ENCODE results near the gene MST1.
A peak's percentile ranks its signal among the peaks of the same experiment; 100 is the strongest.

MST1 gene

DNA sequence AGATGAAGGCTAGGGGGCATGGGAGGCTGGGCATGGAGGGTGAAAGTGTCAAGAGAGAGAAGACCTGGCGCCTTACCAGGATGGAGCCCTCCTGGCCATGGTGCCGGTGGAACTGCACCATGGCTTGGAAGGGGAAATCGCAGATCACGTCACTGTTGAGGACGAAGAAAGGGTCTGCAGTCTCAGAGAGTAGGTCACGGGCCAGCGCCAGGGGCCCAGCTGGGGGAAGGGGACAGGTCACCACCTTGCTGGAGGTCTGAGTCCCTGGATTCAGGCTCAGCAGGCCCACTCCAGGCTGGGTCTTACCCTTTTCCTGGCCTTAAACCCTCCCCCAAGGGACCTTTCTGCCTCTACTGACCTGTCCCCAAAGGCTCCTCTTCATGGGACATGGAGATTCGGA is 33.6 kb upstream of the MST1 start:
- DNase-seq (ENCODE audit: low spot score): peak; percentile 18
- no peak for TF ChIP-seq CTCF (IDR thresholded peaks at IDR 0.05; ENCODE audit: extremely low read depth, missing control alignments)

GRCh38 chr3:49721896-49722781 is 32.9 kb upstream of the MST1 start:
- peak; percentile 6 for DNase-seq (ENCODE audit: low spot score)
- TF ChIP-seq CTCF (IDR thresholded peaks at IDR 0.05; ENCODE audit: extremely low read depth, missing control alignments): no peak

DNA sequence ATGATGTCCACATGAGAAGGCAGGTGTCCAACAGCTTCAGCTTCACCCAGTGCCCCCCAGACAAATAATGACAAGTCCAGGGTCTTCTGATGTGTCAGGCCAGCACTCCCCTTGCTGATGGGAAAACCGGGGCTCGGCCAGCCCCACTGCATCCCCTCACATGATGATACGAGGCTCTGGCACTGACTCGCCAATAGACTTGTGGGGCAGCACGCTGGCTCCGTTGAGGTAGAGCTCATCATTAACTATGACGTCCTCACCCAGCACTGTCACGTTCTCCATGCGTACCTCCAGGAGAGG is 32.3 kb upstream of the MST1 start:
- DNase-seq (ENCODE audit: low spot score): no peak
- TF ChIP-seq CTCF (IDR thresholded peaks at IDR 0.05; ENCODE audit: extremely low read depth, missing control alignments): no peak

DNA sequence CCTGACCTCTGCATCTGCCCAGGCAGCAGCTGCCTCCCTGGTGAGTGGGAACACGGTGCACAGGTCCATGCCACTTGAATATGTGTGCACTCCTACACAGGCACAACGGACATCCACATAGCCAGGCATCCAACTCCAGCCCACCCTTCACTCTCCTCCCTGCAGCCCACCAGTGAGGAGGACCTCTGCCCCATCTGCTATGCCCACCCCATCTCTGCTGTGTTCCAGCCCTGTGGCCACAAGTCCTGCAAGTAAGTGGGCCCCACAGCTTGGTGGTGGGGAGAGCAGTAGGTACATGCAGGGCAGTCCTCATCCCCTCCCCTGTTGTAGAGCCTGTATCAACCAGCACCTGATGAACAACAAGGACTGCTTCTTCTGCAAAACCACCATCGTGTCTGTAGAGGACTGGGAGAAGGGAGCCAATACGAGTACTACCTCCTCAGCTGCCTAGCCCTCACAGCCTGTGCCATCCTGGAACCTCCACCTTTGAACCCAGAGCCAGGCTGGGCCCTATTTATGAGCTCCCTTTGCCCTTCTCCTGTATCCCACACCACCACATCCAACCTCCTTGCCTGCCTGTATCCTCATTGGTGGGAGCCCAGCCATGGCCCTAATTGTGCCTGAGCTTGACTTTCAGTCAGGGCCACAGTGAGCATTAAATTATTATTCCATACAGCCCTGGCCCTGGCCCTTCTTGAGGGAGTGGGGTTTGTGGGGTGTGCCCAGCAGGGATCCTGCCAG is 31.8 kb upstream of the MST1 start:
- DNase-seq (ENCODE audit: low spot score): no peak
- no peak for TF ChIP-seq CTCF (IDR thresholded peaks at IDR 0.05; ENCODE audit: extremely low read depth, missing control alignments)

DNA sequence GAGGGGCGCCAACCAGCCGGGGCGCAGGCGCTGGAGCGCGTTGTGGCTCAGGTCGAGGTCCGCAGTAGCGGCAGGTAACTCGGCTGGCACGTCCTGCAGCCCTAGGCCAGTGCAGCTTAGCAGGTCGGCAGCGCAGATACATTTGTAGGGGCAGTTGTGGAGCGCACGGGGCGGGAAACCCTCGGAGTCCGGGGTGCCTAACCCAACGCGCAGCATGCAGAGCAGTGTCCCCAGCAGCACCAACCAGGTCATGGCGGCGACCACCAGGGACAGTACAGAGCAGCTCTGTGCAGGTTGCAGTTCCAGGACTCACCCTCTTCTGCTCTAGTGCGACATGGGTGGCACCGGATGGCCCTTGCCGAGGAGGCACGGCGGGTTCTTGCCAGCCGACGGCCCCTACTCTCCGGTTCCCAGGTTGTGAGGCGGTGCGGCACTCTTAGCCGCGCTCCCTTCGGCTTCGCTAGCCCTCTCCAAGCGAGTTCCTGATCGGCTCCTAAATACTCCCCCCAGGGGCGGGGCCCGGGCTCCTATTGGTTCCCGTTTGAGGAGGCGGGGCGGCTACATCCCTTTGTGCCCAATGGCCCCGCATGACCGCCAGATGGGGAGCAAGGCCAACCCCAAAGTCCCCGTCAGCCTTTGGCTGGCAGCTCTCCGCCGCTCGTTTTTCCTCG is 30.1 kb upstream of the MST1 start, which contains the start of gene AMIGO3:
TSS of gene AMIGO3 (minus strand) at position 471 of the 671 bp plus-strand sequence. CDS start at position 252, 219 bp downstream.
- peak; percentile 97 for DNase-seq (ENCODE audit: low spot score)
- TF ChIP-seq CTCF (IDR thresholded peaks at IDR 0.05; ENCODE audit: extremely low read depth, missing control alignments): peak; percentile 21

DNA sequence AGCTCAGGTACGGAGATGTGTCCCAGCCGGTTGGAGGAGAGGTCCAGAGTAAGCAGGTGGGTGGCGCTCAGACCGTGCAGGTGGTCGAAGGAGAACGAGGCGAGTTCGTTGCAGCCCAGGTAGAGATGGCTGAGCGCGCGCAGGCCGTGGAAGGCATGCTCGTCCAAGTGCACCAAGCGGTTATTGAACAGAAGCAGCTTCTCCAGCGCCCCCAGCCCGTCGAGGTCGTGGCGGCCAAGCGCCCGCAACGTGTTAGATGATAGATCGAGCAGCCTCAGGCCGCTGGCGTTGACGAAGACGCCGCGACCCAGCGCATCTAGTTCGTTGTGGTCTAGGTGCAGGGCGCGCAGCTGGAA is 29.6 kb upstream of the MST1 start:
- DNase-seq (ENCODE audit: low spot score): no peak
- TF ChIP-seq CTCF (IDR thresholded peaks at IDR 0.05; ENCODE audit: extremely low read depth, missing control alignments): no peak
